Measurements from ENCODE around the gene HK3.

Gene HK3

DNA sequence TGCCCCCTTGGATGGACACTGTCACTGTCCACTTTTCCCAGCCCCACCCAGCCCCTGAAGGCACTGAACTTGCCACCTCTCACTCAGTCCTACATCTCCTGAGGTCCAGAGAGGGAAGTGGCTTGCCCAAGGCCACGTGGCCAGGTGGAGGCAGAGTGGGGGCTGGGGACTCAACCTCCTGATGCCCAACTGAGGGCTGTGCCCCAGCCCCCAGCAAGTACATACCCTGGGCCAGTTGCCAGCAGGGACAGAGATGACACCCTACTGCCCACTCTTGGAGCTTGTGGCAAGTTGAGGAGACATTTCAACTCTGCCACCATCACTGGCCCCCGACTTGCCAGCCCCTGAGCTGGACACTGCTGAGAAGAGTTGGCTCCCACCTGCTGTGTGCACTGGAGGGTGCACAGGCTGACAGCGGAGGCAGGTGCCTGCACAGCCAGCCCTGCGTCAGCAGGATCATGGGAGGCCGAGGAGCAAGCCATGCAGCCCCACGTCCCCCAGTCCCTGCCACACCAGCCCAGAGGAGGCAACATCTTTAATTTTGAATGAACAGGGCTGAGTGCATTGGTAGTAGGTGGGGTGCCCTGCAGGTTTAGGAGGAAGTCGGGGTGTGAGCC is 49.4 kb downstream of the HK3 start:
- DNase-seq (ENCODE audit: low spot score) = no peak

DNA sequence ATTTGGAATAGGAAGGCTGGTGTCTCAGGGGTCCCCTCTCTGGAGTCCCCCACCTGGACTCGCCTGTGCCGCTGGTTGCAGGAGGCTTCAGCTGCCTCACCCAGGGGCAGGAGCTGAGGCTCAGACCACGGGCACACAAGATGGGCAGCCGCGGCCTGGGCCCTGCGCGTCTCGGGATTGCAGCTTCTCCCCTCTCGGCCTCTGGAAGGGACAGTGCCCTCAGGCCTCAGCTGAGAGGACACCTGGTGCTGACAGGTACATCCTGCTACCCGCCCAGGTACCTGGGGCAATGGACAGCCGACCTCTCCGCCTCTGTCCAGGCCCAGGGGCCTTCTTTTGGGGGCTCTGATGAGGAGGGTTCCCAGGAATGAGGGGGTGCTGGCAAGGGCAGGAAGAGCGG is 50.5 kb downstream of the HK3 start:
- DNase-seq (ENCODE audit: low spot score) = no peak

DNA sequence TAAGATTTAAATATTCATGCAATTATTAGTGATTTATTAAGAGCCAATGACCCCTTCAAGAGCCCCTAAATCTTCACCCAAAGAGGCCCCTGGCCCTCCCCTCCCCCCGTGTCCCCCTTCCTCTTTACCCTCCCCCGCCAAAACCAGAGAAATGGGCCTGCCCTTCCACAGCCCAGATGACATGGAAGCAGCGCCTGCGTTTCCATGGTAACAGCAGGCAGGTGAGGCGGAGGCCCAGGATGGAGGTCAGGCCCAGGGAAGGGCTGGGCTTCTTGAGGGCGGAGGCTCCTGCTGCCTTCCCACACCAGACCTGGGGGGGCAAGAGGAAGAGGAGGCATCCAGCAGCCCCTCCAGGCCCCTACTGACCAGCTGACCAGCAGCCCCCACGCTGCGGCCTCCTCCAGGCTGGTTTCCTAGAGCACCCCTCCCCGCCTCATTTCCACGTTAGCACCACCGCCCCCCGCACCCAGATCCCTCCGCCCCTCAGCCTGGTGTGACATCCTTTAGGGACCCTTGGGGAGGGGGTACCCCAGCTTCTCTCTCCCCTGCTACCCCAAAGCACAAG is 51.3 kb downstream of the HK3 start:
- no peak for DNase-seq (ENCODE audit: low spot score)

DNA sequence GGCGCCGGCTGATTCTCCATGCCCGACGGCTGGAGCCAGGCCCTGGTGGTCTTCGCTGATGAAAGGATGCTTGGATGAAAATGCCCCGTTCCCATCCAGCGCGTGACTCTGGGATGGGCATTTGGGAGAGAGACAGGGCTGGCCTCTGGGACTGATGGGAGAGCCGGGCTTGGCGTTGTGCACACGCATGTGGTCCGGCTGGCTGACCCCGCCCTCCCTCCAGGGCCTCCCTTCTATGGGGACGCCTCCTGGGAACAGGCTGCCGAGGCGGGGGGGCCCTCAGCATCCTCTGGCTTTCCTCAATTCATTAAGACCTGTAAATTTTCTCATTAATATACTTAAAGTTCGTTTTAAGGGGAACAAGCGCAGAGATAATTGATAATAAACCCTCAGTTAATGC is 52.0 kb downstream of the HK3 start:
- DNase-seq (ENCODE audit: low spot score) = no peak

DNA sequence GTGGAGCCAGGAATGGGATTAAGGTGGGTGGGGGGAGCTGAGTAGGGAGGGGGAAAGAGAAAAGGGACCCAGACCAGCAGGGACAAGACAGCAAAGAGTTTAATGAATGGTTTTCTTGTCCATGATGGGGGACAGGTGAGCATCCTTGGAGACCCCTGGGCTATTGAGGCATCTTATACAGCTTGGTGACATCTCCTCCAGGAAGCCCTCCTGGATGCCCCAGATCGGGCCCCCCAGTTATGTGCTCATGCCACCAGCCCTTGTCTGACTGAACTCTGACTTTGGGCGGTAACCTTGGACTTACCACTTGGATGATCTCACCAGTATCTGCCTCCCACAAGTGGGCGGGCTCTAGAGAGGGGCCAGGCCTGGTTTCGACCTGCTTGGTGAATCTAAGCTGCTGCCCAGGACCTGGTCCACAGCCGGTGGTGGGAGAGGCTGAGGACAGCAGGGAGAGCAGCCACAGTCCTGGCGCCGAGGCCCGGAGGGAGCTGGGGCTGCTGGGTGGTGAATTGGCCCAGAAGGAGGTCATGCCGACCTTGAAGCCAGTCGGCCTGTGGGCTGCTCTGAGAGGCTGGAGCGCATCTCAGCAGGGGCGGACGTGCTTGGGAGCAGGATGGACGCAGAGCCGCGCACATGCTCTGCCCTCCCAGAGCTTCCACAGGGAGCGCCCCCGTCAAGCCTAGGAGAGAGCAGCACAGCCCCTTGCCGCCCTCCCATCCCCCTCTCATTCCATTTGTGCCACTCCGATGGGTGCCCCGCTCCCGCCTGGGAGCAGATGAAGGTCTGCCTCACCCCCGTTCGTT is 52.6 kb downstream of the HK3 start:
- DNase-seq (ENCODE audit: low spot score) = no peak

DNA sequence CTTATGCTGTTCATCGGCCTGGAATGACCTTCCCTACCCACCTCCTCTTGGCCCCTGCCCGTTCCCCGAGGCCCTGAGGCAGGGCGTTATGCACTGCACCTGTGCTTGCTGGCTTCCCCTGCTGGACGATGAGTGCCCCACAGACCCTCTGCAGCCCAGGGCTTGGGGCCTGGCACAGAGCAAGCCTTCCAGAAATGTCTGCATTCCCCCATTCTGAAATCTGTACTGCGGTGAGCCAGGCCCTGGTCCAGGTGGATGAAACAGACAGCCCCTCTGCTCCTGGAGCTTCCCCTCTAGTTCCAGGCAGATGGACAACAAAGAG is 53.8 kb downstream of the HK3 start:
- DNase-seq (ENCODE audit: low spot score) = no peak

DNA sequence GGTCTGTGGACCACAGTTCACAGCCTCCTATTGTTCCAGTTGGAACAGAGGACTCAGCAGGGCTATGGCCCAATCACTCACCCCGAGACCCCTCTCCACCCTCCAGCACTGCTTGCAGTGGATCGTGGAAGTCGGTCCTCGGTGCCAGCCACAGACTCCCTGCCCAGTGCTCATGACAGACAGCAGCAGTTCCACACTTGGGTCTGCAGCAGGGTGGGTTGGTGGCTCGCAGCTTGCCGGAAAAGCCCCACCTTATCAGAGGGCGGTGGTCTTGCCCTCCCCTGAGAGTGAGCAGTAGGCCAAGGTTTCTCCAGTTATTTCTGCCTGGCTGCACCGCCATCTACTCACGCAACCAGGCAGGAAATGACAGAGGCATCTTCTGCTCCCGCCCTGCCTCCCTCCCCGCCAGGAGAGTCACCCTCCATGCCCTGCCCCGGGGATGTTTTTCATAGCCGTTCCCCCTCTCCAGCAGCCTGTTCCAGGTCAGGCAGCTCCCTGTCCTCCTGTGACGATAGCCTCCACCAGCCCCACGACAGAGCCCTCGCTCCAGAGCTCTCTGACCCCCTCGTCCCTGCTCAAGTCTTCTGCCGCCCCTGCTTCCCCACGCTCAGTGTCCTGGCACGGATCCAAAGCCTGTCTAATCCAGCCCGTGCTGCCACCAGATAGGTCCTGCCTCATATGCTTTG is 54.3 kb downstream of the HK3 start:
- no peak for DNase-seq (ENCODE audit: low spot score)

DNA sequence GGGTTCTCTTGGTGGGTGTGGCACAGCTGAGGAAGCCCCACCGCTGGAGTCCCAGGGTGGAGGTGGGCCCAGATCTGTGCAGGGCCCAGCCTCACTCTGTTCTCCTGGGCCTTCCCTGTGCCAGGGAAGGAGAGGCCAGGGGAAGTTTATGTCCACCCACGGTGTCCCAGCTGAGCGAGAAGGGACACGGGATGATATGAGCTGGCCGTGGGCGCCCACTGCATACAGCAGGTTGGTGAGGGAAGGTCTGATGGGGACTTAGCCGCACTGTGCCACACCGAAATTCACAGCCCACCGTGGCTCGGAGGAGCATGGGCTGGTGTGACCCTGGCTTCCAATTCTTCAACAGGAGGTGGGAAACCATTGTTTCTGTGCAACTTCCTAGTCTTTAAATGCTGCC is 54.9 kb downstream of the HK3 start:
- DNase-seq (ENCODE audit: low spot score) = no peak

DNA sequence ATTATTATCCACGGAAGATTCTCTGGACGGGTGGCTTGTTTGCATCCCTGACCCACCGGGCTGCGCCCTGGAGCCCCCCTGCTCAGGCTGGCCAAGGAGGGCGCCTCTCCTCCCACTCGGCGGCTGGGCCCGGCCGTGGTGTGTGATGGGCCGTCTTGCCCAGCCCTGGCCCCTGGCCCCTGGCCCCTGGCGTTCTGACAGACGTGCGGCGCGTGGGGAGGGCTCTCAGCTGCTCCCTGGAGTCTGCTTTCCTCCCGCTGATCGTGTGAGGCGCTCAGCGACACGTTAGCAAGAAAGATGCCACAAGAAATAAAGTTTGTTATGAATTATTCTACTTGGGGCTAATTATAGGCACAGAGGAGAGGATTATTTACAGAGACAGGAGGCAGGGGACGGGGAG is 55.5 kb downstream of the HK3 start:
- no peak for DNase-seq (ENCODE audit: low spot score)

DNA sequence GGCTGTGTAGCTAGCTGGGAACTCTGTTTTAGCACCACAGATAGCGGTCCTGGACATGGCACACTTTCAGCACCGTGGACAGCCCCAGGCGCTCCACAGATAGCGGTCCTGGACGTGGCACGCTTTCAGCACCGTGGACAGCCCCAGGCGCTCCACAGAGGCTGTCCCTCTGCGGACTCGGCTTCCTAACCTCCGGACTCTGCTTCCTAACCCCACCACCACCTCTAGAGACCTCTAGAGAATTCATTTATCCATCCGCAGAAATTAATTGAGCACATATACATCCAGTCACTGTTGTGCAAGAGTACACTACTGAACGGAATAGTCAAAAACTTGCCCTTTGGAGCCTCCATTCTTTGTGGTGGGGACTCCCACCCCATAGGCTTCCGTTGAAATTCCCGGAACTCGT is 61.4 kb downstream of the HK3 start:
- peak; percentile 90 for DNase-seq (ENCODE audit: low spot score)

DNA sequence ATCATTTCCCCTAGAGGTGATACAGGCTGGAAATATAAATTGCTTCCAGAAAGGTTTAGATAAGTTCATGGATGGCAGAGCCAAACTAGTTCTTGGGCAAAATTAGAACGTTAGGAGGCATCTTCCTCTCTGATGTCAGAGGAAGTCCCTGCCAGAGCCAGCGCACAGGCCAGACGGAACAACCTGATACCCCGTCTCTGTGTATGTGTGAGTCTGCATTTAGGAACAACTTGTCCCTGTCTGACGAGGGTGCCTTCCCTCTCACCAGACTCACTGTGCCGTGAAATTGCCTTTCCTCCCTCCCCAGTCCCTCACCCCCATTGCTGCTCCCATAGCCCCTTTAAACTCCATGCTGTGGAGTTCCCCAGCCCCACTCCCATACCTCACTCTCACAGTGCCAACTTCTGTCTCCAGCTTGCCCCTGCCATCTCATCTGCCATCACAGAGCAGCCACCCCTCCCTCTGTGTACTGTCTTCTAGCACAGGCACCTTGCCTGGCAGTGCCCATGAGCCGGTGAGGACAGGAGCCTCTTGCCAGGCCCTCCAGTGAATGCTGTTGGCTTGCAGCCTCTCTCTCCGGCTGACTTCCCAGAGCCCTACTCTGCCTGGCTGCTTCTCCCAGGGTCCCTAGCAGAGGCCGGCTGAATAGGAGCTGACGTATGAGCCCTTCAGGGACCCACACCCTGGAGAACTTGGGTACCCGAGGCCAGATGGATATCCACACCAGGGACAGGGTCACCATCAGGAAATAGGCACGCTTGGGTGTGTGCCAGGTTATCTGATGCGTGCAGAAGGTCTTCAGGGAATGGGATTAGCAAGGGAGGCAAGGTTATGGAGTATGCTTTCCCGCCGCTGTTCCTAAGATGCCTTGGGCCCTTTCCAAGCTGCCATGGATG is 62.1 kb downstream of the HK3 start:
- DNase-seq (ENCODE audit: low spot score) = no peak

DNA sequence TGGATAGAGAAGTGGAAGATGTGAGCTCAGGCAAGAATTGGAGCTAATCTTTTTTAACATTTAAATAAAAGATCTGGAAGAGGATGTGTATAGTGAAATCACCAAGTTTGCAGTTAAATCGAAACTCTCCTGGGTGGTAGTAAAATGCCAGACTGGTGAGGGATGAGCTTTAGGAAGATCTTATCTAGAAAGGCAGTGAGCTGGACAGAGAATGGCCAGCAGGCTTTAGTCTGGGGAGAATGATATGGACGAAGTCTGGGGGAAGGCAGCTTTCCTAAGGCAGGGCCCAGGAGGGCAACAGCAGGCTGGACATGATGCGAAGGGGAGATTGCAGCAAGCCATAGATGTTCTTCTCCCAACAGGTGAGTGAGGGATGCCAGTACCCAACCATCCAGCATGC is 63.2 kb downstream of the HK3 start:
- no peak for DNase-seq (ENCODE audit: low spot score)

DNA sequence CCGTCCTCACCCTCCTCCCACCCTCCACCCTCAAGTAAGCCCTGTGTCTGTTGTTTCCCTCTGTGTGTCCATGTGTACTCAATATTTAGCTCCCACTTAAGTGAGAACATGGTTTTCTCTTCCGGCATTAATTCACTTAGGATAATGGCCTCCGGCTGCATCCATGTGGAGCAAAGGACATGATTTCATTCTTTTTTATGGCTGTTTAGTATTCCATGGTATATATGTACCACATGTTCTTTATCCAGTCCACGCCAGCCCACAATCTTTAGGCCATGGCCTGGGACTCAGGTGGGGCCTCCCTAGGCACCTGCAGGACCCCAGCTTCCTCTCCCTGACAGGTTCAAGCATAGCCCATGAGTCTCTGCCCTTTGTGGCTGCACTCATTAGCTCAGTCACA is 65.9 kb downstream of the HK3 start:
- DNase-seq (ENCODE audit: low spot score) = no peak

DNA sequence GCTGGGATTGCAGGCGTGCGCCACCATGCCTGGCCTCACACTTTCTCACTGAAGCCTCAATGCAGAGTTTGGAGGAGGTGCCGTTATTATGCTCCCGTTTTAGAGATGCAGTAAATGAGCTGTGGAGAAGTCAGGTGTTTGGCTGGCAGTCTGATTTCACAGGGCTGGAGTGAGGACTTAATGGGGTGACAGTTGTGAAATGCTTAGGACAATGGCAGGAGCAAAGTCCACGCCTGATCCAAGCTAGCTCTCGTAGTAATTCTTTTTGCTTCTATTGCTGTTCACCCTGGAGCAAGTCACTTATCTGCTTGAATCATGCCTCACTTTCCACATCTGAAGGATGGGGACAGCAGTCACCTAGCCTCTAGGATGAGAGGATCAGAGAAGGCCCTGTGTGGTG is 67.0 kb downstream of the HK3 start:
- no peak for DNase-seq (ENCODE audit: low spot score)

DNA sequence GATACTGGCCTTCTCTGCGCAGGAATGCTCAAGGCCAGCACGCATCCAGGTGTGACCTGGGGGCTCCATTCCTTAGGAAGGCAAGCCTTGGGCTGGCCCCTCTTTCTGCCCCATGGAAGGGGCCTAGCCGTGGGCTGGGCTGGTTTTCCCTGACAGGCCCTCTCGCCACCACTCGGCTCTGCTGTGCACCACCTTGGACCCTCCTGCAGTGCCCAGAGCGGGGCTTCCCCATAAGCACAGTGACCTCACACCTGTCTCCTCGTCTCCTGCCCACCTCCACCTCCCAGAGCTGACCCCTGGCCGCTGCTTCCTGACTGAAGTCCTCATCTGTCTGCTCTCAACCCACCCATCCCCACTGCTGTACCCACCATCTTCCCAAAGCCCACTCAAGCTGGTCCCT is 67.7 kb downstream of the HK3 start:
- no peak for DNase-seq (ENCODE audit: low spot score)

DNA sequence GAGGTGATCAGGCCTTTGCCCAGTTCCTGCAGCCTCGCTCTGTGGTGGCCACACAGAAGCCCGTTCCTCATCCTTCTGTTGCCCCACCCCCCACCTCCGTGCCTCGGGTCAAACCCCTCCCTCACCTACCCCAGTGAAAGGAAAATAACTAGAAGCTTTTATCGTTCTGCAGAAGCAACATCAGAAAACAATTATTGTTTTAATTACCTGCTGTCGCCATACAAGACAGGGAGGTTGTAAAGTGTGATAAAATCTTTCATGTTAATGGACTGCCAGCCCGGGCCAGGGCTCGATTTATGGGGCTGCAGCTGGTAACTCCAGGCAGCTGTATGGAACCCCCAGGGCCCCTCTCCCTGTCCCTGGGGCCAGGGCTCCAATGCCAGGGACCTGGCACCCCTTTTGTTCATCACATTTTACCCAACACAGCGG is 68.1 kb downstream of the HK3 start:
- DNase-seq (ENCODE audit: low spot score) = no peak
